ENCODE data around the gene ST6GALNAC1.

ST6GALNAC1 gene

DNA sequence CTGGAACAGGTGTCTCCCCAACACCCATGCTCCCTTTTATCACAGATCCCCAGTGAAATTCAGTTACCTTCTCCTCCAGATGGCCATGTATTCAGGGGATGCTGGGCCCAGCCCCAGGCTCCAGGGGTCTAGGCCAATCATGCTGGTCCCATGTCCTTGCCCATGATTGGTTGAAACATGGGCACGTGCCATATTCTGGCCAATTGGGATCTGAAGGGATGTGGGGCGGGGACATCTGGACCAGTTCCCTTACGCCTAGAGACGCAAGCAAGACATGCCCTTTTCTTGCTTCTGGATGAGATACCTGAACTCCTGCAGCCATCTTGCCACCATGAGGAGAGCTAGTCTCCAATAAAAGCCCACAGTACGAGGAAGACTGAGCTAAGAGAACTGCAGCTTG is 31.0 kb upstream of the ST6GALNAC1 start:
- no peak for DNase-seq

DNA sequence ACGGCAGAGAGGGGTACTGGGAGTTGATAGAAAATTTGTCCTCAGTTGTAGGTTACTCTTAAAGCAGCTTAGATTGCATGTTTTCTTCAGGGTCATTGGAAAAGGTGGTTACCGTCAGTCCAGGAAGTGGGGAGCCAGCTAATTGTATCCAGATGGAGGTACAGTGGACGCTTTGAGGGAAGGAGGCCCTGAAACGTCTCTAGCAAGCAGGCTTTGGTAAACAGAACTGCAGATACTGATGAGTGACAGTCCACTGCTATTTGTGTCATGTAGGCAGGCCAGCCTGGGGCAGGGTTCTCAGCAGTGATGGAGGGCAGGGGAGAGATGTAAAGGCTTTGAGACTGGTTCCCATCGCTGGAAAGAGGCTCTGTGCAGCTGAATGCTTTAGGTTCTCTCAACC is 30.2 kb upstream of the ST6GALNAC1 start:
- DNase-seq, result no peak

- no peak for DNase-seq
Measured at GRCh38 chr17:76672892-76673291, 29.3 kb upstream of the ST6GALNAC1 start.

- no peak for DNase-seq
Measured at GRCh38 chr17:76672270-76672851, 28.8 kb upstream of the ST6GALNAC1 start.

DNA sequence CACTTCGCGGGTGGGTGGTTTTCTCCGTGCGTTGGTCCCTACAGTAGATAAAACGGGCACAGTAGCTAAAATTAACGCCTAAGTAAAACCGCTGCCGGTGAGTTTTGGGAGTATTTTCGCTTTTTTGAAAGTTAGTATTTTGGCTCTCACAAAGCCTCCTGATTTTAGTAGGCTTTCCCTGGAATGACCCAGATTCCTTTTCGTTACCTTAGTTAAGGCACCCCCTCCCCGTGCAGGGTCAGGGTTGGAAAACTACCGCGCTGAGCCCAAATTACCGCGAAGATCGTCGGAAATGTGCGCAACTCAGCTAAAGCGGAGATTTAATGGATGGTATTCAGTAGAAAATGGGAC is 28.3 kb upstream of the ST6GALNAC1 start:
- no peak for DNase-seq

GRCh38 chr17:76671123-76671911 is 27.8 kb upstream of the ST6GALNAC1 start:
- DNase-seq, result peak; percentile 100

DNA sequence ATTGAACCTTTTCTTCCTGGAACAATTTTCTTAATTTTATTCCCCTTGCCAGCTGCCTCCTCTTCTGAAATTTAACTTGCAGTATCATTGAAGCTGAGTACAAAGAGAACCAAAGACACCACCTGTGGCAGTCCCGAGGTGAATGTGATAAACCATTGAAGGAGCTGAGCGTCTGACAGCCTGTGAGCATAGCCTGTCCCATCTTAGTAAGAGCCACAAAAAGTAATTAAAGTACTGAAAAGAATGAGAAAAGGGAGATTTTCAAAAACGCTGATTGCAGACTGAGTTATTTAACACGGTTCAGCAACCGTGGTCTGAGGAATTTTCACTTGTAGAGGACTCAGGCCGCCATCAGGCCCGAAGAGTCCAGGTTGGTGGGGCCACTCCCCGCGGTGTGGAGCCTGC is 27.2 kb upstream of the ST6GALNAC1 start:
- no peak for DNase-seq

- DNase-seq, result no peak
Measured at GRCh38 chr17:76670020-76670717, 26.6 kb upstream of the ST6GALNAC1 start.

DNA sequence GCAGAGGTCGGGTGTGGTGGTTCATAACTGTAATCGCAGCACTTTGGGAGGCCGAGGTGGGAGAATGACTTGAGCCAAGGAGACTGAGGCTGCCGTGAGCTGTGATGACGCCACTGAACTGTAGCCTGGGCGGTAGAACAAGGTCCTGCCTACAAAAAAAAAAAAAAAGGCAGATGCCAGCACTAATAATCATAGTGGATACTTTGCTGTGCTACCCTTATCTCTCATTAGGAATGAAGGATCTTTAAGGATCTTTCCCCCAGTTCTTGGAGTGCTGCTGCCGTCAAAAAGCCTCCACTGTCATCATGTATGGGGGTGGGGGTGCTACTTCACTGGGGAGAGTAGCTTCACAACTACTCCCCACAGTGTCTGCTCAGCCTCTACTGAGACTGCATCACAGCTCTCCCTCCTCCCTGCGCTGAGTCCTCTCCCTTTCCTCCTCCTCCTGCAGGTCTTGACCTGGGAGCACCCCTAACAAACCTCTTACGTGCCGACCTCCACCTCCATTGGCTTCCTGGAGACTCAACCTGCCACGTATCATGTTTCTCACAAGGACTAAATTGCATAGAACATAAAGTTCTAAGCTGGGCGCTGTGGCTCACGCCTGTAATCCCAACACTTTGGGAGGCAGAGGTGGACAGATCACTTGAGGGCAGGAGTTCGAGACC is 24.4 kb upstream of the ST6GALNAC1 start:
- no peak for DNase-seq

GRCh38 chr17:76667491-76667755 is 23.9 kb upstream of the ST6GALNAC1 start:
- no peak for DNase-seq

DNA sequence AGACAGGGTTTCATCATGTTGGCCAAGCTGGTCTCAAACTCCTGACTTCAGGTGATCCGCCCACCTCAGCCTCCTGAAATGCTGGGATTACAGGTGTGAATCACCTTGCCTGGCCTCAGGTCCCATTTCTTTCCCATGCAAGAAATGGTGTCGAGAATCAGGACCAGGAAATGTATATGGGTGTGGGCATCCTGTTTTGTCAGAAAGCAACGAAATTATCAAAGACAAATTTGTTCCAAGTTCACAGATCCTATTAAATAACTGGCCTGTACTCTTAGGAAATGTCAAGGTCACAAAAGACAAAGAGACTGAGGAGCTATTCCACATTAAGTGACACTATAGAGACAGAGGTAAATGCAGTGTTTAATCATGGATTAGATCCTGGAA is 17.1 kb upstream of the ST6GALNAC1 start:
- no peak for DNase-seq

DNA sequence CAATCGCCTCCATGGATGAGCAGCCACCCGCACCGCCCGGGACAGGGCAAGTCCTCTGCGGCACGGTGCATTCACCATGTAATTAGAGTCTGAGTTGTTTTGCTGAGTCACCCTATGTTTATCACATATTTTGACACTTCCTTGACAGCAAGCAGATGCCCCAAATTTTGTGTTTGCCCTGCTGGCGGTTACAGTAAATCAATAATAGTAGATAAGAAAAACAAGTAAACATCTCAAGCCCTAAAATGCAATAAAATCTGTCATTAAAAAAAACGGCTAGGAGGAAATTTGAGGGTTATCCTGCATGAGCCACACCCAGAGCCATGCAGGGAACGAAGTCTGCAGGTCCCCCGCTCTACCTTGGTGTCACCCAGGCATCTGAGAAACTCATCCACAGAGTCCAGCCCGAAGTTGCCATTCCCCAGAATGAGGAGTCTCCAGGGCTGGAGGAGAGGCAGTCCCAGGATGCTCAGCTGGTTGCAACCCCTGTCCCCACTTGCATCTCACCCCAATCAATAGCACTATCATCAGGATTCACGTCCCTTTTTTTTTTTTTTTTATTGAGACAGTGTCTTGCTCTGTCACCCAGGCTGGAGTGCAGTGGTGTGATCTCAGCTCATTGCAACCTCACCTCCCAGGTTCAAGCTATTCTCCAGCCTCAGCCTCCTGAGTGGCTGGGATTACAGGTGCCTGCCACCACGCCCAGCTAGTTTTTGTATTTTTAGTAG is 16.5 kb upstream of the ST6GALNAC1 start:
- DNase-seq, result no peak

DNA sequence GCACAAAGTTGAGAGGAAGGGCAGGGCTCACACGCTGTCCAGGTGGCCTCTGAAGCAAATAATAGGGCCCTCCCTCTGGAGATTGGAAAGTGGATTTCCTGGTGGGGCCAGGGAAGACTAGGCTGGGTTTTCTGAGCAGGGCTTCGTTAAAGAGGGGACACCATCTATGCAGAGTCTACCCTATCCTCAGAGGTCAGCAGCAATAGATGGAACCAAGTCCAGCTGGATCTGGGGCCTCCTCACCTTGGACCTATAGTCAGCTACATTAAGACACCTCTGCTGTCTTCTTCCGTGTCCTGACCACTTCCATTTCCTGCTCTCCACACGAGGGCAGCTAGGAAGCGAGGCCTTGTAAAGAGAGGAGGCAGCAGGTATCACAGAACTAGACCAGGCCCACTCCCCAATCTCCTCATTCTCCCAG is 14.7 kb upstream of the ST6GALNAC1 start:
- DNase-seq, result no peak

GRCh38 chr17:76657505-76658241 is 14.1 kb upstream of the ST6GALNAC1 start:
- no peak for DNase-seq

DNA sequence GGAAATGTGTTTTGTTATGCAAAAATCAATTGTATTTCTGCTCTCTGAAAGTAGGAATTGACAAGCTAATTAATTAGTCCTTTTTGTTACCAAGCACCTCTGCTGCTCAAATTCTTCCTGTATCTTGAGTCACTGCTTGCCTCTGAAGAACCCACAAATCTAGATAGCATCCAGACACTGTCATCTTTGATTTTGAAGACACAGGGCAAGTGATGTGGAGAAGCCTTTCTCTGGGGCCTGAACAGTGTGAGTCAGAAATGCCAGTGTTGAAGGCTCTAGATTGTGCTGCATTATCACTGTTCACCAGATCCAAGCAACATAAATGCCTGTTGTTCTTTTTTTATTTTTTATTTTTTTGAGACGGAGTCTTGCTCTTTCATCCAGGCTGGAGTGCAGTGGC is 10.9 kb upstream of the ST6GALNAC1 start:
- no peak for DNase-seq

- no peak for DNase-seq
Measured at GRCh38 chr17:76650504-76650903, 6.9 kb upstream of the ST6GALNAC1 start.

GRCh38 chr17:76646712-76647111 is 3.2 kb upstream of the ST6GALNAC1 start:
- DNase-seq, result no peak

GRCh38 chr17:76645481-76645880 is 1.9 kb upstream of the ST6GALNAC1 start:
- no peak for DNase-seq

DNA sequence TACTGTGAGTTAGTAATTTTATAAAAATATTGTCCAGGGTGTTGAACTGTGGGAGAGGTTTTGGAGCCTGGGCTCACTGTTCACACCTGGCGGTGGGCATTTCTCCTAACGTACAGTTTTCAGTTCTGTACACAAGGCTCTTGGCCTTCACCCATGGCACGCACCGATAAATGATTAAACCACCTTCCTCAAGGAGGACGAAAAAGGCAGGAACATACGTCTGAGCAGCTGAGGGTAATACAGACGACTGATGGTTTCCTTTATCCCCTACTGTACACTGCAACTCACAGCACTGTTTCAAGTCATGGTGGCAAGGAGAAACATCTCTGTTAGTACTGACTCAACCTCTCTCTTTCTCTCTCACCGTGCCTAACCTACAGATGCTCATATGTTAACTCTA is 1.4 kb upstream of the ST6GALNAC1 start:
- DNase-seq, result no peak

- no peak for DNase-seq
Measured at GRCh38 chr17:76642994-76643393, 563 bp downstream of the ST6GALNAC1 start.

DNA sequence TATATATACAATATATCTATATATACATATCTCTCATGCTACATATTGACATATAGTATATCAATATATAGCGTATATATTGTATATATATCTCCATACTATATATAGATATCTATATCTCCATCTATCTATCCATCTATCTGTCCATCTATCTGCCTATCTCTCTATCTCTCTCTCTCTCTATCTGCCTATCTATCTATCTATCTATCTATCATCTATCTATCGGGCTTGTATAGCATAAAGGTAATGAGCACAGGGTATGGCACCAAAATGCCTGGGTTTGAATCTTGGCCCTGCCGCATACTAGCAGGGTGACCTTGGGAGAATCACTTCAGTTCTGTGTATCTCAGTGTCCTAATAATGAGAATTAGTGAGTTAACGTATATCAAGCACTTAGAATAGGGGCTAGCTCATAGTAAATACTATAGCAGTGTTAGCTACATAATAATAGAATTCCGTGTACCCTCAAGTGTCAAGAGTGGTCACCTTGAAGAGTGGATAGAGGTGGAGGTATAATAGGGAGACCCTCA is 1.5 kb downstream of the ST6GALNAC1 start:
- no peak for DNase-seq

DNA sequence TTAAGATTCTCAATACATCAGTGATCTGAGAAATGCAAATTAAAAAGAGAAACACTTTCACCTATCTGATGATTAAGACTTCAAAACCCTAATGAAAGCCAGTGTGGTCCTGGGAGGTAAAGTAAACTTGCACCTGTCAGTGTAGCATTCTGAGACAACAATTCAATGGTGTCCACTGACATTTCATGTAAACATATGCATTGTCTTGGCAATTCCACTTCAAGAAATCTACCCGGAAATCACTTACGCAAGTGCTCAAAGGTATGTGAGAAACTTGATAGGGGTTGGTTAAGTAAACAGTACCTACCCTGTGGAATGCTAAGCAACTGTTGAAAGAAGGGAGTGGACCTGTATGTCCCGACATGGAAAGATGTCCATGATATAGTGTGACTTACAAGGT is 2.1 kb downstream of the ST6GALNAC1 start:
- no peak for DNase-seq

Measured in Kasumi-1 (cell line).